HepG2 (cell line): Measurements from ENCODE around the gene CYP26A1. TPM values are rescaled to one million over a fixed set of nuclear protein-coding genes. Genes with fewer than 3 reads are reported as not detected.

Source experiments
- ATAC-seq: fragments of 200-7000 bp; cut with Tn5 transposase; 3 replicates; pipeline ENCODE4 v1.9.1; 2020; ENCODE audit warnings: mild to moderate bottlenecking, moderate library complexity
- BruUV-seq: library from RNA; stranded (reverse); fragments of 400-500 nt; replicated peaks from 2 replicates; lab custom pipeline; 2021; lab: Mats Ljungman, UMichigan
- CTCF ChIA-PET: fragments of 300-600 bp; formaldehyde crosslinking; extraction: SDS; loops from one replicate; lab custom pipeline; 2021; ENCODE audit warnings: low total read pairs, inconsistent platforms, low intra/inter-chr PET ratio; lab: Yijun Ruan, JAX
- POLR2A ChIA-PET: fragments of 350-600 bp; sonication (Branson Sonifier 250); formaldehyde crosslinking; loops from one replicate; lab custom pipeline; 2020; ENCODE audit warnings: antibody characterized with exemption, inconsistent platforms; lab: Yijun Ruan, JAX
- DNase-seq: peaks from one replicate; pipeline ENCODE4 v3.0.0-alpha.2; 2015; ENCODE audit warnings: low spot score
- FAIRE-seq: peaks from 3 replicates; lab custom pipeline; 2011; peaks lifted over from hg19 to GRCh38; lab: Jason Lieb, UNC
- H2AFZ ChIP-seq: one replicate; pipeline ENCODE4 v1.6.1; 2011; ENCODE audit warnings: low read length, inconsistent platforms
- H3K27ac ChIP-seq: fragments of 300-600 bp; 3 replicates; pipeline ENCODE4 v1.8.0; 2011; ENCODE audit warnings: mixed run types, mild to moderate bottlenecking, mixed read lengths, low read length, inconsistent platforms; ENCODE audit not compliant: insufficient read depth; ENCODE audit errors: extremely low read length
- H3K27me3 ChIP-seq, 2 experiments: fragments of 200-600 bp in 1 of 2; 2 replicates in 1 of 2; 3 replicates in 1 of 2; pipeline versions ENCODE4 v1.6.0 to v1.8.0; 2011; ENCODE audit warnings: low read length in 2 of 2, mild to moderate bottlenecking in 2 of 2, moderate library complexity in 2 of 2, inconsistent platforms in 1 of 2; ENCODE audit not compliant: insufficient read depth in 2 of 2, control insufficient read depth in 1 of 2
- H3K36me3 ChIP-seq, 2 experiments: fragments of 200-600 bp in 1 of 2; replicated peaks in 1 of 2; 2 replicates in 1 of 2; 3 replicates in 1 of 2; pipeline versions ENCODE4 v1.5.1 to v1.8.0; 2011; ENCODE audit warnings: low read length in 2 of 2, inconsistent platforms in 1 of 2; ENCODE audit not compliant: insufficient read depth in 2 of 2, control insufficient read depth in 1 of 2
- H3K4me1 ChIP-seq: 2 replicates; pipeline ENCODE4 v1.5.1; 2012; ENCODE audit warnings: low read length, inconsistent platforms; ENCODE audit not compliant: insufficient read depth
- H3K4me2 ChIP-seq: 2 replicates; pipeline ENCODE4 v1.6.0; 2011; ENCODE audit warnings: low read depth, low read length, inconsistent platforms
- H3K4me3 ChIP-seq, 3 experiments: fragments of 200-600 bp in 1 of 3; sonication (generic), shearing (Covaris generic) in 1 of 3; replicated peaks in 1 of 3; 2 replicates each; pipeline ENCODE4 v1.5.1; 2011 to 2016; ENCODE audit warnings: low read length in 3 of 3, inconsistent platforms in 2 of 3, low read depth in 2 of 3, mild to moderate bottlenecking in 2 of 3, control low read depth in 1 of 3, mixed read lengths in 1 of 3; ENCODE audit not compliant: insufficient read depth in 1 of 3
- H3K79me2 ChIP-seq: one replicate; pipeline ENCODE4 v1.6.1; 2011; ENCODE audit warnings: low read length, inconsistent platforms; ENCODE audit not compliant: insufficient read depth
- H3K9ac ChIP-seq: 2 replicates; pipeline ENCODE4 v1.6.0; 2011; ENCODE audit warnings: mild to moderate bottlenecking, low read depth, low read length, inconsistent platforms; ENCODE audit not compliant: insufficient read depth
- H3K9me3 ChIP-seq: 2 replicates; pipeline ENCODE4 v1.5.1; 2012; ENCODE audit warnings: mild to moderate bottlenecking, low read length
- H4K20me1 ChIP-seq: 2 replicates; pipeline ENCODE4 v1.6.0; 2011; ENCODE audit warnings: inconsistent platforms, mild to moderate bottlenecking, low read length, moderate library complexity; ENCODE audit not compliant: insufficient read depth
- AGO2 ChIP-seq: fragments of 200-400 bp; formaldehyde crosslinking; optimal IDR thresholded peaks from 2 replicates; pipeline ENCODE3; 2017; ENCODE audit warnings: mild to moderate bottlenecking, low read depth, low read length, moderate library complexity
- FOXA3 ChIP-seq: IDR thresholded peaks from 2 replicates; pipeline ENCODE4 v1.6.1; 2016; ENCODE audit warnings: missing genetic modification reagents, missing compliant biosample characterization
- ZNF205 ChIP-seq: IDR thresholded peaks from 2 replicates; pipeline ENCODE4 v1.6.1; 2018; ENCODE audit warnings: missing biosample characterization, missing genetic modification reagents
- ZNF670 ChIP-seq: sonication (generic); formaldehyde crosslinking; IDR thresholded peaks from 2 replicates; pipeline ENCODE4 v1.8.0; 2022; ENCODE audit warnings: mild to moderate bottlenecking, missing genetic modification reagents, borderline replicate concordance
- WGBS: methylation state at CpG from one replicate; pipeline ENCODE4 v1.1.6; 2017; ENCODE audit warnings: low lambda C conversion rate; 5-methylcytosine and 5-hydroxymethylcytosine counted together
- in situ Hi-C: cut with HindIII; loops from 2 replicates; pipeline ENCODE4 v1.10.0; 2017; ENCODE audit warnings: low pct_unique_long_range_greater_than_20kb; ENCODE audit not compliant: extremely low pct_ligation_motif_present
- intact Hi-C: fragments of 100-400 bp; cut with micrococcal nuclease; formaldehyde crosslinking; loops from one replicate; pipeline ENCODE4 v1.10.0; 2022; ENCODE audit not compliant: unreplicated experiment
- polyA plus RNA-seq, 8 experiments: library from polyadenylated mRNA; depleted of rRNA in 3 of 8; stranded (reverse) in 7 of 8; unstranded in 1 of 8; fragments of >200 nt; fragmentation: Illumina TruSeq in 4 of 8; extraction: Trizol in 4 of 8; gene quantifications; 2 replicates each; pipeline versions ENCODE4 v1.2.1 to v1.2.3, GENCODE V29; 2011 to 2016; ENCODE audit warnings: low read depth in 4 of 8, missing spikeins in 1 of 8, mixed read lengths in 1 of 8; ENCODE audit not compliant: insufficient read depth in 1 of 8
- total RNA-seq, 5 experiments: library from RNA; depleted of rRNA; stranded (reverse); fragments of >200 nt; fragmentation: Illumina TruSeq; extraction: Trizol; gene quantifications; 2 replicates each; pipeline ENCODE4 v1.2.3, GENCODE V29; 2016; ENCODE audit warnings: low read depth in 1 of 5
- TF ChIP-seq, protein P1 (sequence below): sonication (generic); formaldehyde crosslinking; IDR thresholded peaks from 2 replicates; pipeline ENCODE4 v1.4.0; 2020; ENCODE audit warnings: missing genetic modification reagents
- TF ChIP-seq, protein P2 (sequence below): sonication (generic); formaldehyde crosslinking; IDR thresholded peaks from 2 replicates; pipeline ENCODE4 v1.4.0; 2020; ENCODE audit warnings: missing genetic modification reagents, mild to moderate bottlenecking, borderline replicate concordance
- TF ChIP-seq, protein P3 (sequence below): sonication (generic); formaldehyde crosslinking; IDR thresholded peaks from 2 replicates; pipeline ENCODE4 v1.5.0; 2020; ENCODE audit warnings: mild to moderate bottlenecking, missing genetic modification reagents, moderate library complexity

The CYP26A1 gene
- total and polyA plus RNA-seq, 2 of the 13 experiments (the other 11 are each of a cell fraction or from before 2014, with no cell fraction given), result 0.15 TPM; not detected in 1

DNA sequence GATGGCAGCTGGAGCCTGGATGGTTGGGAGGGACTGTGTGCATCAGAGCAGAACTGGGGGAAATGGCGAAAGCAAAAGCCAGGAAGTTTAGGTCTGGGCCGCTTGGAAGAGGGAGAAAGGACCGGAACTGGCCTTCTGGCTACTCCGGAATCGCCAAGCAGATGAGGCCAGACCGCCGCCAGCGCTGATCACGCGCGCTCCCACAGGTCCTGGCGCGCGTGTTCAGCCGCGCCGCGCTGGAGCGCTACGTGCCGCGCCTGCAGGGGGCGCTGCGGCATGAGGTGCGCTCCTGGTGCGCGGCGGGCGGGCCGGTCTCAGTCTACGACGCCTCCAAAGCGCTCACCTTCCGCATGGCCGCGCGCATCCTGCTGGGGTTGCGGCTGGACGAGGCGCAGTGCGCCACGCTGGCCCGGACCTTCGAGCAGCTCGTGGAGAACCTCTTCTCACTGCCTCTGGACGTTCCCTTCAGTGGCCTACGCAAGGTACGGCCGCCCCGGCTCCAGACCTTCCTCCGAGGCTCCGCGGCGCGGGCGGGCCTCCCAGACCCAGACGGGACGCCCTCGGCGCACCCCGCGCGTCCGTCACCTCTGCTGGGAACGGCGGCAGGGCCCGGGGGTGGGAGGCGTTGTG lies 11.1 kb upstream of the CYP26A1 start:
- in situ Hi-C loops, result no loop called here
- Histone ChIP-seq H3K4me3 (no peak overlapping the region), H3K27me3 (0 out of 5 replicates have a peak, but pooled peaks cover 0 to 9% of the 10 kb centered on the region in 2 experiments), H3K36me3 (peaks cover 0 to 14% of the 10 kb centered on the region in 2 experiments; a peak in 2 of 5 replicates), H4K20me1 (no peaks in the 10 kb centered on the region), H3K9ac (no peak overlapping the region), H3K4me2 (no peak overlapping the region), H3K9me3 (no peaks in the 10 kb centered on the region), H2AFZ (no peak overlapping the region), H3K79me2 (no peaks in the 10 kb centered on the region), H3K27ac (no peak overlapping the region), H3K4me1 (no peaks in the 10 kb centered on the region)
- ATAC-seq, result no peak
- ChIA-PET POLR2A (no interaction called here), CTCF (no interaction called here)
- WGBS, result 98% methylated on average over 67 of the region's 68 CpGs
- intact Hi-C loops, result no loop called here
- no TSS peak for BruUV-seq
- no peak for FAIRE-seq
- TF ChIP-seq, protein P1, sequence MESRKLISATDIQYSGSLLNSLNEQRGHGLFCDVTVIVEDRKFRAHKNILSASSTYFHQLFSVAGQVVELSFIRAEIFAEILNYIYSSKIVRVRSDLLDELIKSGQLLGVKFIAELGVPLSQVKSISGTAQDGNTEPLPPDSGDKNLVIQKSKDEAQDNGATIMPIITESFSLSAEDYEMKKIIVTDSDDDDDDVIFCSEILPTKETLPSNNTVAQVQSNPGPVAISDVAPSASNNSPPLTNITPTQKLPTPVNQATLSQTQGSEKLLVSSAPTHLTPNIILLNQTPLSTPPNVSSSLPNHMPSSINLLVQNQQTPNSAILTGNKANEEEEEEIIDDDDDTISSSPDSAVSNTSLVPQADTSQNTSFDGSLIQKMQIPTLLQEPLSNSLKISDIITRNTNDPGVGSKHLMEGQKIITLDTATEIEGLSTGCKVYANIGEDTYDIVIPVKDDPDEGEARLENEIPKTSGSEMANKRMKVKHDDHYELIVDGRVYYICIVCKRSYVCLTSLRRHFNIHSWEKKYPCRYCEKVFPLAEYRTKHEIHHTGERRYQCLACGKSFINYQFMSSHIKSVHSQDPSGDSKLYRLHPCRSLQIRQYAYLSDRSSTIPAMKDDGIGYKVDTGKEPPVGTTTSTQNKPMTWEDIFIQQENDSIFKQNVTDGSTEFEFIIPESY (CRISPR knock-in tag), result peak; percentile 86
- TF ChIP-seq, protein P2, sequence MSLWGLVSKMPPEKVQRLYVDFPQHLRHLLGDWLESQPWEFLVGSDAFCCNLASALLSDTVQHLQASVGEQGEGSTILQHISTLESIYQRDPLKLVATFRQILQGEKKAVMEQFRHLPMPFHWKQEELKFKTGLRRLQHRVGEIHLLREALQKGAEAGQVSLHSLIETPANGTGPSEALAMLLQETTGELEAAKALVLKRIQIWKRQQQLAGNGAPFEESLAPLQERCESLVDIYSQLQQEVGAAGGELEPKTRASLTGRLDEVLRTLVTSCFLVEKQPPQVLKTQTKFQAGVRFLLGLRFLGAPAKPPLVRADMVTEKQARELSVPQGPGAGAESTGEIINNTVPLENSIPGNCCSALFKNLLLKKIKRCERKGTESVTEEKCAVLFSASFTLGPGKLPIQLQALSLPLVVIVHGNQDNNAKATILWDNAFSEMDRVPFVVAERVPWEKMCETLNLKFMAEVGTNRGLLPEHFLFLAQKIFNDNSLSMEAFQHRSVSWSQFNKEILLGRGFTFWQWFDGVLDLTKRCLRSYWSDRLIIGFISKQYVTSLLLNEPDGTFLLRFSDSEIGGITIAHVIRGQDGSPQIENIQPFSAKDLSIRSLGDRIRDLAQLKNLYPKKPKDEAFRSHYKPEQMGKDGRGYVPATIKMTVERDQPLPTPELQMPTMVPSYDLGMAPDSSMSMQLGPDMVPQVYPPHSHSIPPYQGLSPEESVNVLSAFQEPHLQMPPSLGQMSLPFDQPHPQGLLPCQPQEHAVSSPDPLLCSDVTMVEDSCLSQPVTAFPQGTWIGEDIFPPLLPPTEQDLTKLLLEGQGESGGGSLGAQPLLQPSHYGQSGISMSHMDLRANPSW, result no peak
- TF ChIP-seq AGO2 (peak; percentile 35), ZNF205 (CRISPR knock-in tag) (no peak), FOXA3 (CRISPR knock-in tag) (no peak), ZNF670 (no peak)
- TF ChIP-seq, protein P3, sequence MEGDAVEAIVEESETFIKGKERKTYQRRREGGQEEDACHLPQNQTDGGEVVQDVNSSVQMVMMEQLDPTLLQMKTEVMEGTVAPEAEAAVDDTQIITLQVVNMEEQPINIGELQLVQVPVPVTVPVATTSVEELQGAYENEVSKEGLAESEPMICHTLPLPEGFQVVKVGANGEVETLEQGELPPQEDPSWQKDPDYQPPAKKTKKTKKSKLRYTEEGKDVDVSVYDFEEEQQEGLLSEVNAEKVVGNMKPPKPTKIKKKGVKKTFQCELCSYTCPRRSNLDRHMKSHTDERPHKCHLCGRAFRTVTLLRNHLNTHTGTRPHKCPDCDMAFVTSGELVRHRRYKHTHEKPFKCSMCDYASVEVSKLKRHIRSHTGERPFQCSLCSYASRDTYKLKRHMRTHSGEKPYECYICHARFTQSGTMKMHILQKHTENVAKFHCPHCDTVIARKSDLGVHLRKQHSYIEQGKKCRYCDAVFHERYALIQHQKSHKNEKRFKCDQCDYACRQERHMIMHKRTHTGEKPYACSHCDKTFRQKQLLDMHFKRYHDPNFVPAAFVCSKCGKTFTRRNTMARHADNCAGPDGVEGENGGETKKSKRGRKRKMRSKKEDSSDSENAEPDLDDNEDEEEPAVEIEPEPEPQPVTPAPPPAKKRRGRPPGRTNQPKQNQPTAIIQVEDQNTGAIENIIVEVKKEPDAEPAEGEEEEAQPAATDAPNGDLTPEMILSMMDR (CRISPR knock-in tag), result peak; percentile 10; the same call in 1 of the 2 replicates
- no peak for DNase-seq
